OCI-LY1 (cell line): Measurements from ENCODE around the gene BRCA1.

ENCODE experiments used
- H2AFZ ChIP-seq: fragments of 200-600 bp; sonication (generic), shearing (Covaris generic); 2 replicates; pipeline ENCODE4 v1.6.0; 2014; ENCODE audit warnings: antibody characterized with exemption, mild to moderate bottlenecking, low read length
- H3F3A ChIP-seq: fragments of 200-600 bp; sonication (generic), shearing (Covaris generic); 2 replicates; pipeline ENCODE4 v1.6.0; 2014; ENCODE audit warnings: mild to moderate bottlenecking, antibody characterized with exemption, low read length, moderate library complexity; ENCODE audit not compliant: insufficient read depth
- H3K27ac ChIP-seq: fragments of 200-600 bp; sonication (generic); 2 replicates; pipeline ENCODE4 v1.5.1; 2014; ENCODE audit warnings: low read length, mixed run types, mild to moderate bottlenecking, low read depth; ENCODE audit not compliant: poor library complexity, severe bottlenecking
- H3K27me3 ChIP-seq: fragments of 200-600 bp; sonication (generic); 2 replicates; pipeline ENCODE4 v1.6.0; 2014; ENCODE audit warnings: antibody characterized with exemption, mild to moderate bottlenecking, low read length, moderate library complexity; ENCODE audit not compliant: insufficient read depth
- H3K36me3 ChIP-seq: fragments of 200-600 bp; sonication (generic); 2 replicates; pipeline ENCODE4 v1.6.1; 2014; ENCODE audit warnings: mild to moderate bottlenecking, antibody characterized with exemption, low read length, moderate library complexity, mixed read lengths; ENCODE audit not compliant: insufficient read depth
- H3K4me1 ChIP-seq: fragments of 200-600 bp; sonication (generic); 2 replicates; pipeline ENCODE4 v1.5.1; 2014; ENCODE audit warnings: mild to moderate bottlenecking, low read length, moderate library complexity; ENCODE audit not compliant: insufficient read depth, severe bottlenecking
- H3K4me2 ChIP-seq: fragments of 200-600 bp; sonication (generic), shearing (Covaris generic); 2 replicates; pipeline ENCODE4 v1.6.1; 2014; ENCODE audit warnings: low read length
- H3K4me3 ChIP-seq: fragments of 200-600 bp; sonication (generic); 2 replicates; pipeline ENCODE4 v1.5.1; 2014; ENCODE audit warnings: low read length, low read depth, mild to moderate bottlenecking, mixed read lengths; ENCODE audit not compliant: poor library complexity, severe bottlenecking
- H3K79me2 ChIP-seq: fragments of 200-600 bp; shearing (Covaris generic); 2 replicates; pipeline ENCODE4 v1.6.1; 2016; ENCODE audit warnings: mixed run types, low read length, mixed read lengths; ENCODE audit not compliant: insufficient read depth
- H3K9ac ChIP-seq: fragments of 200-600 bp; sonication (generic), shearing (Covaris generic); 2 replicates; pipeline ENCODE4 v1.6.1; 2014; ENCODE audit warnings: mild to moderate bottlenecking, low read length, mixed read lengths
- H3K9me2 ChIP-seq: fragments of 200-600 bp; sonication (generic), shearing (Covaris generic); 2 replicates; pipeline ENCODE4 v1.6.1; 2014; ENCODE audit warnings: low read depth, mild to moderate bottlenecking, low read length, mixed read lengths
- H3K9me3 ChIP-seq: fragments of 200-600 bp; shearing (Covaris generic); 2 replicates; pipeline ENCODE4 v1.6.1; 2014; ENCODE audit warnings: low read length, mixed read lengths
- H4K20me1 ChIP-seq: fragments of 200-600 bp; sonication (generic), shearing (Covaris generic); 2 replicates; pipeline ENCODE4 v1.6.0; 2016; ENCODE audit warnings: mild to moderate bottlenecking, low read length; ENCODE audit not compliant: insufficient read depth
- EZH2 ChIP-seq: fragments of 200-600 bp; sonication (generic), shearing (Covaris generic); IDR thresholded peaks from 2 replicates; pipeline ENCODE4 v1.8.0; 2017; ENCODE audit warnings: borderline replicate concordance, mixed run types, mild to moderate bottlenecking, antibody characterized with exemption, low read length, moderate library complexity, mixed read lengths
- TF ChIP-seq, protein P1 (sequence below): fragments of 200-600 bp; sonication (generic), shearing (Covaris generic); IDR thresholded peaks from 2 replicates; pipeline ENCODE4 v1.5.1; 2017; ENCODE audit warnings: mild to moderate bottlenecking, antibody characterized with exemption, low read length, moderate library complexity, mixed read lengths

BRCA1 gene

GRCh38 chr17:43030137-43030767 is 94.9 kb downstream of the BRCA1 start:
- H3K79me2 ChIP-seq = no peaks in the 10 kb centered on the region
- TF ChIP-seq EZH2 = no peak
- TF ChIP-seq, protein P1, sequence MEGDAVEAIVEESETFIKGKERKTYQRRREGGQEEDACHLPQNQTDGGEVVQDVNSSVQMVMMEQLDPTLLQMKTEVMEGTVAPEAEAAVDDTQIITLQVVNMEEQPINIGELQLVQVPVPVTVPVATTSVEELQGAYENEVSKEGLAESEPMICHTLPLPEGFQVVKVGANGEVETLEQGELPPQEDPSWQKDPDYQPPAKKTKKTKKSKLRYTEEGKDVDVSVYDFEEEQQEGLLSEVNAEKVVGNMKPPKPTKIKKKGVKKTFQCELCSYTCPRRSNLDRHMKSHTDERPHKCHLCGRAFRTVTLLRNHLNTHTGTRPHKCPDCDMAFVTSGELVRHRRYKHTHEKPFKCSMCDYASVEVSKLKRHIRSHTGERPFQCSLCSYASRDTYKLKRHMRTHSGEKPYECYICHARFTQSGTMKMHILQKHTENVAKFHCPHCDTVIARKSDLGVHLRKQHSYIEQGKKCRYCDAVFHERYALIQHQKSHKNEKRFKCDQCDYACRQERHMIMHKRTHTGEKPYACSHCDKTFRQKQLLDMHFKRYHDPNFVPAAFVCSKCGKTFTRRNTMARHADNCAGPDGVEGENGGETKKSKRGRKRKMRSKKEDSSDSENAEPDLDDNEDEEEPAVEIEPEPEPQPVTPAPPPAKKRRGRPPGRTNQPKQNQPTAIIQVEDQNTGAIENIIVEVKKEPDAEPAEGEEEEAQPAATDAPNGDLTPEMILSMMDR = no peak

DNA sequence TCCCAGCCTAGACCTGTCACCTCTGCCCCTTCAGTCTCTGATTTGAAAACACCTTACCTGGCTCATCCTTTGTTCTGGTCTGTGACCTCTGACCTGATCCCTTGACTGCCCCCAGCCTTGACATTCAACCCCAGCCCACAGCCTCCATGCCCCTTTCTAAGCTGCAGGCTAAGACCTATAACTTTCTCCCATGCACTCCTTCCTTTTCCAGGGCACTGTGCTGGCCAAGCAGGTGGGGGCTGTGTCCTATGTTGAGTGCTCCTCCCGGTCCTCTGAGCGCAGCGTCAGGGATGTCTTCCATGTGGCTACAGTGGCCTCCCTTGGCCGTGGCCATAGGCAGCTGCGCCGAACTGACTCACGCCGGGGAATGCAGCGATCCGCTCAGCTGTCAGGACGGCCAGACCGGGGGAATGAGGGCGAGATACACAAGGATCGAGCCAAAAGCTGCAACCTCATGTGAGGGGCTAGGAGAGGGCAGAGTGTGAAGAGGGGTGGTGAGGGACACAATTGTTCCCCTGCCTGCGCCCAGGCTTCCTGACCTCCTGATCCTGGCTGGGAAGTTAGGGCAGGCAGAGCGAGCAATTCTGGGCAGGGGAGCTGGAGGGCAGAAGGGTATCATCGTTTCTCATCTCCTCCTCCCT is 96.8 kb downstream of the BRCA1 start:
- no peaks in the 10 kb centered on the region for H3K36me3 ChIP-seq
- no peak overlapping the region for H3K4me3 ChIP-seq

More at GRCh38 chr17:43030137-43030767, 94.9 kb downstream of the BRCA1 start:
- no peaks in the 10 kb centered on the region for H3K36me3 ChIP-seq
- no peaks in the 10 kb centered on the region for H3K9me3 ChIP-seq
- H3F3A ChIP-seq = no peaks in the 10 kb centered on the region
- no peak overlapping the region for H3K4me2 ChIP-seq
- no peak overlapping the region for H2AFZ ChIP-seq
- no peaks in the 10 kb centered on the region for H3K27me3 ChIP-seq
- no peak overlapping the region for H3K9ac ChIP-seq
- H3K4me3 ChIP-seq = no peak overlapping the region
- no peaks in the 10 kb centered on the region for H3K4me1 ChIP-seq
- no peaks in the 10 kb centered on the region for H3K9me2 ChIP-seq
- H4K20me1 ChIP-seq = no peaks in the 10 kb centered on the region
- H3K27ac ChIP-seq = no peak overlapping the region

DNA sequence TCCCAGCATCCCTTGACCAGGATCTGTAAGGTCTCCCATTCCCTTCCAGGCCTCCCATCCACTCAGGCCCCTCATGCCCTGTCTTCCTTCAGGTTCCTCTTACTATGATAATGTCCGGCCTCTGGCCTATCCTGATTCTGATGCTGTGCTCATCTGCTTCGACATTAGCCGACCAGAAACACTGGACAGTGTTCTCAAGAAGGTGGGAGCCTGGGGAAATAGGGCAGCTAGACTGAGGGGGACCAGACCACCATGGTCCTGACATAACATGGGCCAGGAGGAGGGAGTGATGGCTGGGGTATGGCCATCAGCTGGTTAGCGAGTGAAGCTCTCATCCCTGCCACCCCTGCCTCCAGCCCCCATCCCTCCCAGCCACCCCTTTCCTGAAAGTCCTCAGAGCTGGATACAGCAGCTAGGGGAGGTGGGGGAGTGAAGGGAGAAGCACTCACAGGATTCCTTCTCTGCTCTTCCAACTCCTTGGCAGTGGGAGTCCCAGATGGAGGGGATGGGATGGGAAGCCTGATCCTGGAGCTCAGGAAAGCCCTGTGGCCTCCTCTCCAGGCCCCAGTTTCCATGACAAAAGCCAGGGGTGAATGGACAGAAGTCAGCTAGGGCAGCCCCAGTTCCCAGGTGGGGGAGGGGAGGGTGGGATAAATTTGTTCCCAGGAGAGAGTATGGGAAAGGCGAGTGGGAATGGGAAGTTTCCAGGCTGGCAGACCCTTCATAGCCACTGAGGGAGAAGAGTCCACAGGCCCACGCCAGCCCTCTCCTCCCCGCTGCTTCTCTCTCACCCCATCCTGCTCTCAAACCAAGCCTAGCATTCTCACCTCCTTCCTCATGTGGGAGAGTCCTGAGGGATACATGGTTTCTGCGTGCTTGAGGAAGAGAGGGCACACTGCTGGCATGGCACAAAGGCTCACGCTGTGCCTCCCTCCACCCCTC is 97.8 kb downstream of the BRCA1 start:
- H3K27ac ChIP-seq = no peak overlapping the region
- H3K27me3 ChIP-seq = no peaks in the 10 kb centered on the region
- no peaks in the 10 kb centered on the region for H3F3A ChIP-seq
- no peaks in the 10 kb centered on the region for H3K9me3 ChIP-seq
- no peaks in the 10 kb centered on the region for H3K9me2 ChIP-seq
- no peak overlapping the region for H3K4me2 ChIP-seq
- no peaks in the 10 kb centered on the region for H3K79me2 ChIP-seq
- H3K9ac ChIP-seq = no peak overlapping the region
- no peak overlapping the region for H2AFZ ChIP-seq
- no peak overlapping the region for H3K4me3 ChIP-seq
- H3K36me3 ChIP-seq = no peaks in the 10 kb centered on the region
- no peaks in the 10 kb centered on the region for H4K20me1 ChIP-seq
- TF ChIP-seq, protein P1 = no peak
- TF ChIP-seq EZH2 = no peak
- H3K4me1 ChIP-seq = peaks cover 8% of the 10 kb centered on the region

More for the DNA sequence above, 96.8 kb downstream of the BRCA1 start:
- Histone ChIP-seq H3F3A (no peaks in the 10 kb centered on the region), H3K27me3 (no peaks in the 10 kb centered on the region), H3K9ac (no peak overlapping the region), H3K79me2 (no peaks in the 10 kb centered on the region), H3K4me2 (no peak overlapping the region), H2AFZ (no peak overlapping the region), H3K4me1 (peaks cover 8% of the 10 kb centered on the region), H3K9me2 (no peaks in the 10 kb centered on the region), H3K27ac (no peak overlapping the region), H4K20me1 (no peaks in the 10 kb centered on the region), H3K9me3 (no peaks in the 10 kb centered on the region)
- TF ChIP-seq EZH2 = no peak
- TF ChIP-seq, protein P1 = no peak
